Glutamatergic neuron (in vitro differentiated cells): ENCODE results near the gene CORO7. TPM values are rescaled to one million over a fixed set of nuclear protein-coding genes. Genes with fewer than 3 reads are reported as not detected.

Experiments used
- DNase-seq: peaks from one replicate; pipeline ENCODE4 v3.0.0; 2022
- H3K27ac Mint-ChIP-seq: one replicate; pipeline ENCODE4 v1.8.0; 2020; ENCODE audit warnings: mild to moderate bottlenecking, mixed read lengths, inconsistent platforms; ENCODE audit not compliant: unreplicated experiment
- H3K27me3 Mint-ChIP-seq: one replicate; pipeline ENCODE4 v1.8.0; 2020; ENCODE audit warnings: mild to moderate bottlenecking, moderate library complexity, mixed read lengths, inconsistent platforms; ENCODE audit not compliant: unreplicated experiment
- H3K36me3 Mint-ChIP-seq: one replicate; pipeline ENCODE4 v1.8.0; 2020; ENCODE audit warnings: mild to moderate bottlenecking, mixed read lengths, inconsistent platforms; ENCODE audit not compliant: unreplicated experiment
- H3K4me1 Mint-ChIP-seq: one replicate; pipeline ENCODE4 v1.8.0; 2020; ENCODE audit warnings: mild to moderate bottlenecking, low read depth, mixed read lengths, inconsistent platforms; ENCODE audit not compliant: unreplicated experiment
- H3K4me3 Mint-ChIP-seq: one replicate; pipeline ENCODE4 v1.8.0; 2020; ENCODE audit warnings: mild to moderate bottlenecking, mixed read lengths, inconsistent platforms; ENCODE audit not compliant: unreplicated experiment
- H3K9me3 Mint-ChIP-seq: one replicate; pipeline ENCODE4 v1.8.0; 2020; ENCODE audit warnings: mild to moderate bottlenecking, moderate library complexity, mixed read lengths, inconsistent platforms; ENCODE audit not compliant: unreplicated experiment
- total RNA-seq: library from RNA; stranded (reverse); fragmentation: NEBNext Ultra II Directional; extraction: Animal tissue kit (Norgen Biotek cat#: 25700); gene quantifications from one replicate; pipeline ENCODE4 v1.2.1, GENCODE V29; 2021; ENCODE audit not compliant: unreplicated experiment
- TF ChIP-seq, protein P1 (sequence below): fragments of 200-600 bp; sonication (generic); IDR thresholded peaks from one replicate; pipeline ENCODE4 v1.5.0; 2021; ENCODE audit not compliant: partially characterized antibody, unreplicated experiment

The CORO7 gene
- total RNA-seq, 1 donor from 2014 or later = 200 TPM

DNA sequence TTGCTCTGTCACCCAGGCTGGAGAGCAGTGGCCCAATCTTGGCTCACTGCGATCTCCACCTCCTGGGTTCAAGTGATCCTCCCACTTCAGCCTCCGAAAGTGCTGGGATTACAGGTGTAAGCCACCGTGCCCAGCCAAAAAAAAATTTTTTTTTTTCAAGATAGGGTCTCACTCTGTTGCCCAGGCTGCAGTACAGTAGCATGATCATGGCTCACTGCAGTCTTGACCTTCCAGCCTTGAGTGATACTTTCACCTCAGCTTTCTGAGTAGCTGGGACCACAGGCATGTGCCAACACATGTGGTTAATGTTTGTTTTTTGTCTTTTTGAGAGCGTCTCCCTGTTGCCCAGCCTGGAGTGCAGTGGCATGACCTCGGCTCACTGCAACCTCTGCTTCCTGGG is 63.6 kb downstream of the CORO7 start:
- Mint-ChIP-seq H3K9me3 (peaks cover 4% of the 10 kb centered on the region), H3K4me1 (peaks cover 3% of the 10 kb centered on the region), H3K4me3 (no peak overlapping the region), H3K36me3 (no peaks in the 10 kb centered on the region), H3K27ac (no peak overlapping the region), H3K27me3 (peaks cover 3% of the 10 kb centered on the region)
- TF ChIP-seq, protein P1, sequence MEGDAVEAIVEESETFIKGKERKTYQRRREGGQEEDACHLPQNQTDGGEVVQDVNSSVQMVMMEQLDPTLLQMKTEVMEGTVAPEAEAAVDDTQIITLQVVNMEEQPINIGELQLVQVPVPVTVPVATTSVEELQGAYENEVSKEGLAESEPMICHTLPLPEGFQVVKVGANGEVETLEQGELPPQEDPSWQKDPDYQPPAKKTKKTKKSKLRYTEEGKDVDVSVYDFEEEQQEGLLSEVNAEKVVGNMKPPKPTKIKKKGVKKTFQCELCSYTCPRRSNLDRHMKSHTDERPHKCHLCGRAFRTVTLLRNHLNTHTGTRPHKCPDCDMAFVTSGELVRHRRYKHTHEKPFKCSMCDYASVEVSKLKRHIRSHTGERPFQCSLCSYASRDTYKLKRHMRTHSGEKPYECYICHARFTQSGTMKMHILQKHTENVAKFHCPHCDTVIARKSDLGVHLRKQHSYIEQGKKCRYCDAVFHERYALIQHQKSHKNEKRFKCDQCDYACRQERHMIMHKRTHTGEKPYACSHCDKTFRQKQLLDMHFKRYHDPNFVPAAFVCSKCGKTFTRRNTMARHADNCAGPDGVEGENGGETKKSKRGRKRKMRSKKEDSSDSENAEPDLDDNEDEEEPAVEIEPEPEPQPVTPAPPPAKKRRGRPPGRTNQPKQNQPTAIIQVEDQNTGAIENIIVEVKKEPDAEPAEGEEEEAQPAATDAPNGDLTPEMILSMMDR = no peak
- DNase-seq = no peak

DNA sequence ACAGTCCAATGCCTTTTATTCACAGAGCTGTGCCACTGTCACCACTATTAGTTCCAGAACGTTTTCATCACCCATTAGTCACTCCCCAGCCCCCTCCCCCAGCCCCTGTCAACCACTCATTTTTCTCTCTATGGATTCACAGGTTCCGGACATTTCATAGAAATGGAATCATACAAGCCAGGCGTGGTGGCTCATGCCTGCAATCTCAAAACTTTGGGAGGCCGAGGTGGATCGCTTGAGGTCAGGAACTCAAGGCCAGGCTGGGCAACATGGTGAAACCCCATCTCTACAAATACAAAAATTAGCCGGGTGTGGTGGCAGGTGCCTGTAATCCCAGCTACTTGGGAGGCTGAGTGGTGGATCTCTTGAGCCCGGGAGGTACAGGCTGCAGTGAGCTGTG is 64.5 kb downstream of the CORO7 start:
- no peaks in the 10 kb centered on the region for H3K36me3 Mint-ChIP-seq
- peaks cover 3% of the 10 kb centered on the region for H3K4me1 Mint-ChIP-seq
- peak overlapping the region; percentile 70 for H3K4me3 Mint-ChIP-seq
- H3K27me3 Mint-ChIP-seq = peaks cover 3% of the 10 kb centered on the region
- TF ChIP-seq, protein P1 = no peak
- peaks cover 4% of the 10 kb centered on the region for H3K9me3 Mint-ChIP-seq
- no peak for DNase-seq
- no peak overlapping the region for H3K27ac Mint-ChIP-seq

DNA sequence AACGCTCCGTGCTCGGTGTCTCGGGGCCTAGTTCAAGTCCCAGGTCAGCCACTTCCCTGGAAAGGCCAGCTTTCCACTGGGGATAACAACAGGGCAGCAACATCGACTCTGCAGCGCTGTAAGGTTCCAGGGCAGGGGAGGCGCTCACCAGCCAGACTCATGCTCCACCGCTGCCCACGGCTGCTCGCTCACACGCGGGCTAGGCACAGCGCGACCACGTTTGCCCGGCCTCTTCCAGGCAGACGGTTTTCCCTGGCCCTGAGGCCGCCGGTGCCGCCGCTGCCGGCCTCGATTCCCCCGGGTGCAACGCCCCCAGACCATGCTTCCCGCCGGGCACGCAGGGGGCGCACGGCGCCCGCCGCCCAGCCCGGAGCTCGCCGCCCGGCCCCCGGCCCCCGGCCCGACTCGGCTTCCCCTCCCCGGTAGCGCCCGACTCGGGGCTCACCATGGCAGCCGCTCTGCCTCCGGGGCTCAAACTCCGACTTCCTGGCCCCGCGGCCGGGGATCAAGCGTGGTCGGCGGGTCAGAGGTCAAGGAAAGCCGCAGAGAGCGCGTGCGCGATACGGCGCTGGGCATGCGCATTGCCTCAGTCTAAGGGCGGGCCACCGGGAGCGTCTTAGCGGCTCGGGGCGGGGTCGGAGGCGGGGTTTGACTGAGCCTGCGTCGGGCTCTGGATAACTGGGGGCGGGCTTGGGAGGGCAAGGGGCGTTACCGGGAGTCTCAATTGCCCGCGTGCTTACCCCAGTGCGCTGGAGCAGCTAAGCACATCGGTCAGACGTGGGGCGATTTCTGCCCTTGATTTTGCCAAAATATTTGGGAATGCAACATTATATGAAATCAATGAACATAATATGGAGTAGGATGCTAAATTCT is 65.4 kb downstream of the CORO7 start, which contains the start of gene PAM16:
Gene PAM16 (minus strand): TSS at position 535 of the 873 bp plus-strand sequence. CDS start 87 bp downstream, at position 448.
- H3K4me3 Mint-ChIP-seq = peak within 1 kb of the TSS; percentile 89
- TF ChIP-seq, protein P1 = no peak
- H3K4me1 Mint-ChIP-seq = peaks cover 3% of the 10 kb centered on the region
- H3K27ac Mint-ChIP-seq = peak within 1 kb of the TSS; percentile 34
- peaks cover 3% of the 10 kb centered on the region for H3K27me3 Mint-ChIP-seq
- peaks cover 4% of the 10 kb centered on the region for H3K9me3 Mint-ChIP-seq
- peak; percentile 99 for DNase-seq
- no peaks in the 10 kb centered on the region for H3K36me3 Mint-ChIP-seq

DNA sequence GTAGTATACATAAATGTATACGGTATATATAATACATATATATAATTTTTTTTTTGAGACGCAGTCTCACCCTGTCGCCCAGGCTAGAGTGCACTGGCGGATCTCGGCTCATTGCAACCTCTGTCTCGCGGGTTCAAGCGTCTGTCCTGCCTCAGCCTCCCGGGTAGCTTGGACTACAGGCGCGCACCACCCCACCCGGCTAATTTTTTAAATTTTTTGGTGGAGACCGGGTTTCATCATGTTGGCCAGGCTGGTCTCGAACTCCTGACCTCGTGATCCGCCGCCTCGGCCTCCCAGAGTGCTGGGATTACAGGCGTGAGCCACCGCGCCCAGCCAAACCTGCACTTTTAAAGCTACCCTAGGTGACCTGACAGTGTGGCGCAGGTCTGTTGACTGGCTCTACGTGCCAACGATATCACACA is 66.0 kb downstream of the CORO7 start:
- no peaks in the 10 kb centered on the region for H3K36me3 Mint-ChIP-seq
- H3K9me3 Mint-ChIP-seq = peaks cover 4% of the 10 kb centered on the region
- TF ChIP-seq, protein P1 = no peak
- H3K27ac Mint-ChIP-seq = peak overlapping the region; percentile 34
- H3K4me1 Mint-ChIP-seq = peaks cover 3% of the 10 kb centered on the region
- DNase-seq = no peak
- peaks cover 5% of the 10 kb centered on the region for H3K27me3 Mint-ChIP-seq
- H3K4me3 Mint-ChIP-seq = peak overlapping the region; percentile 89

DNA sequence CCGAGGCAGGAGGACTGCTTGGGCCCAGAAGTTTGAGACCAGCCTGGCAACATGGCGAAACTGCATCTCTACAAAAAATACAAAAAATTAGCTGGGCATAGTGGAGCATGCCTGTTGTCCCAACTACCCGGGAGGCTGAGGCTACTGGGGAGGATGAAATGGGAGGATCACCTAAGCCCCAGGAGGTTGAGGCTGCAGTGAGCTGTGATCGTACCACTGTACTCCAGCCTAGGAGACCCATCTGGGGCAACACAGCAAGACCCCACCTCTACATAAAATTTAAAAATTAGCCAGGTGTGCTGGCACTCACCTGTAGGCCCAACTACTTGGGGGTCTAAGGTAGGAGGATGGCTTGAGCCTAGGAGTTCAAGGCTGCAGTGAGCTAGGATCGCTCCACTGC is 67.1 kb downstream of the CORO7 start:
- Mint-ChIP-seq H3K9me3 (peaks cover 7% of the 10 kb centered on the region), H3K4me1 (peaks cover 3% of the 10 kb centered on the region), H3K27ac (no peak overlapping the region), H3K36me3 (no peaks in the 10 kb centered on the region), H3K4me3 (no peak overlapping the region), H3K27me3 (peaks cover 8% of the 10 kb centered on the region)
- no peak for DNase-seq
- TF ChIP-seq, protein P1 = no peak
